ENCODE measurements around the gene CCR5AS.

GRCh38 chr3:46454209-46454595 lies 47.3 kb upstream of the CCR5AS start:
- TF ChIP-seq CTCF (IDR thresholded peaks at IDR 0.05) (no peak), POLR2A (IDR thresholded peaks at IDR 0.05) (no peak)
